GM23338 (cell line): ENCODE results near the gene GLIS2. TPM values are rescaled to one million over a fixed set of nuclear protein-coding genes. Genes with fewer than 3 reads are reported as not detected.
A peak's percentile ranks its signal among the peaks of the same experiment; 100 is the strongest.

Experiments used
- ATAC-seq: fragments of 200-7000 bp; cut with Tn5 transposase; 3 replicates; pipeline ENCODE4 v1.9.1; 2020
- DNase-seq: peaks from one replicate; pipeline ENCODE4 v3.0.0-alpha.2; 2015; ENCODE audit warnings: low spot score
- H2AFZ ChIP-seq: fragments of 200-600 bp; sonication (generic); 2 replicates; pipeline ENCODE4 v1.8.0; 2016; ENCODE audit warnings: antibody characterized with exemption, mild to moderate bottlenecking, moderate library complexity
- H3F3A ChIP-seq: fragments of 200-600 bp; sonication (generic); replicated peaks from 2 replicates; pipeline ENCODE4 v1.8.0; 2017; ENCODE audit warnings: antibody characterized with exemption, mixed run types, low read depth
- H3K27ac ChIP-seq: fragments of 200-600 bp; sonication (generic); 2 replicates; pipeline ENCODE4 v1.6.1; 2016; ENCODE audit warnings: low read depth
- H3K27me3 ChIP-seq: fragments of 200-600 bp; sonication (generic); 2 replicates; pipeline ENCODE4 v1.8.0; 2016; ENCODE audit warnings: mild to moderate bottlenecking, mixed run types, moderate library complexity; ENCODE audit not compliant: insufficient read depth
- H3K36me3 ChIP-seq: fragments of 200-600 bp; sonication (generic); 2 replicates; pipeline ENCODE4 v1.8.0; 2016; ENCODE audit warnings: mild to moderate bottlenecking; ENCODE audit not compliant: insufficient read depth
- H3K4me1 ChIP-seq: fragments of 200-600 bp; sonication (generic); 2 replicates; pipeline ENCODE4 v1.8.0; 2016; ENCODE audit warnings: mild to moderate bottlenecking, moderate library complexity; ENCODE audit not compliant: insufficient read depth
- H3K4me2 ChIP-seq: fragments of 200-600 bp; sonication (generic); 2 replicates; pipeline ENCODE4 v1.7.1; 2017; ENCODE audit warnings: mixed run types
- H3K4me3 ChIP-seq: fragments of 200-600 bp; sonication (generic); 2 replicates; pipeline ENCODE4 v1.6.1; 2016; ENCODE audit warnings: mixed run types
- H3K79me2 ChIP-seq: fragments of 200-600 bp; sonication (generic); replicated peaks from 2 replicates; pipeline ENCODE4 v1.8.0; 2017; ENCODE audit warnings: mild to moderate bottlenecking; ENCODE audit not compliant: insufficient read depth
- H3K9me2 ChIP-seq: fragments of 200-600 bp; sonication (generic); 2 replicates; pipeline ENCODE4 v1.8.0; 2017; ENCODE audit not compliant: insufficient read depth
- H4K20me1 ChIP-seq: fragments of 200-600 bp; sonication (generic); replicated peaks from 2 replicates; pipeline ENCODE4 v1.8.0; 2017; ENCODE audit warnings: mild to moderate bottlenecking; ENCODE audit not compliant: insufficient read depth
- H3K27ac Mint-ChIP-seq: 2 replicates; pipeline ENCODE4 v1.8.0; 2020; ENCODE audit warnings: inconsistent platforms, mild to moderate bottlenecking, moderate library complexity, mixed read lengths
- H3K27me3 Mint-ChIP-seq: 3 replicates; pipeline ENCODE4 v1.8.0; 2022; ENCODE audit warnings: low read depth, mild to moderate bottlenecking, moderate library complexity, mixed read lengths, inconsistent platforms; ENCODE audit not compliant: insufficient read depth, poor library complexity
- H3K36me3 Mint-ChIP-seq: 3 replicates; pipeline ENCODE4 v1.8.0; 2021; ENCODE audit warnings: low read depth, mild to moderate bottlenecking, inconsistent platforms, moderate library complexity, mixed read lengths
- H3K4me1 Mint-ChIP-seq: 3 replicates; pipeline ENCODE4 v1.8.0; 2020; ENCODE audit warnings: mild to moderate bottlenecking, inconsistent platforms, mixed read lengths
- H3K4me3 Mint-ChIP-seq: 3 replicates; pipeline ENCODE4 v1.8.0; 2021; ENCODE audit warnings: moderate library complexity, mild to moderate bottlenecking, inconsistent platforms, mixed read lengths
- H3K9me3 Mint-ChIP-seq: 3 replicates; pipeline ENCODE4 v1.8.0; 2020; ENCODE audit warnings: moderate library complexity, mild to moderate bottlenecking, inconsistent platforms, mixed read lengths
- CREB1 ChIP-seq: fragments of 250-450 bp; sonication (Bioruptor Pico); IDR thresholded peaks from 2 replicates; pipeline ENCODE4 v1.5.0; 2020; ENCODE audit warnings: low read depth, mild to moderate bottlenecking, moderate library complexity
- EZH2 ChIP-seq: fragments of 200-600 bp; sonication (generic); IDR thresholded peaks from one replicate; pipeline ENCODE4 v1.8.0; 2017; ENCODE audit warnings: antibody characterized with exemption, mild to moderate bottlenecking, low read depth; ENCODE audit not compliant: unreplicated experiment
- EZH2phosphoT487 ChIP-seq: fragments of 200-600 bp; sonication (generic); IDR thresholded peaks from one replicate; pipeline ENCODE4 v1.8.1; 2018; ENCODE audit warnings: antibody characterized with exemption; ENCODE audit not compliant: unreplicated experiment
- JUNB ChIP-seq: IDR thresholded peaks from one replicate; pipeline ENCODE4 v1.6.1; 2016; ENCODE audit warnings: antibody characterized with exemption; ENCODE audit not compliant: unreplicated experiment
- NANOG ChIP-seq: IDR thresholded peaks from 2 replicates; pipeline ENCODE4 v1.6.1; 2016; ENCODE audit warnings: antibody characterized with exemption, borderline replicate concordance
- POLR2AphosphoS5 ChIP-seq: IDR thresholded peaks from 2 replicates; pipeline ENCODE4 v1.6.1; 2016; ENCODE audit warnings: antibody characterized with exemption, low read depth
- STAT1 ChIP-seq: IDR thresholded peaks from one replicate; pipeline ENCODE4 v1.6.1; 2016; ENCODE audit warnings: antibody characterized with exemption; ENCODE audit not compliant: unreplicated experiment
- ZNF114 ChIP-seq: fragments of 250-450 bp; sonication (Bioruptor Pico); IDR thresholded peaks from 2 replicates; pipeline ENCODE4 v1.5.0; 2020; ENCODE audit warnings: mild to moderate bottlenecking, moderate library complexity
- ZNF331 ChIP-seq: fragments of 250-450 bp; sonication (Bioruptor Pico); IDR thresholded peaks from 2 replicates; pipeline ENCODE4 v1.5.0; 2020; ENCODE audit warnings: low read depth, mild to moderate bottlenecking, moderate library complexity
- polyA plus RNA-seq: library from polyadenylated mRNA; unstranded; fragments of >200 nt; fragmentation: Nextera tagmentation; extraction: Ambion mirVana; gene quantifications from 2 replicates; pipeline ENCODE4 v1.2.1, GENCODE V29; 2016
- total RNA-seq: library from RNA; depleted of rRNA; stranded (reverse); fragments of >200 nt; shearing (Covaris generic); gene quantifications from 2 replicates; pipeline ENCODE4 v1.2.3, GENCODE V29; 2014
- TF ChIP-seq, protein P1 (sequence below): IDR thresholded peaks from 2 replicates; pipeline ENCODE4 v1.6.1; 2016; ENCODE audit warnings: antibody characterized with exemption
- TF ChIP-seq, protein P2 (sequence below): fragments of 250-450 bp; sonication (Bioruptor Pico); IDR thresholded peaks from 2 replicates; pipeline ENCODE4 v1.5.0; 2020; ENCODE audit warnings: mild to moderate bottlenecking, moderate library complexity
- TF ChIP-seq, protein P3 (sequence below): IDR thresholded peaks from one replicate; pipeline ENCODE4 v1.6.1; 2018; ENCODE audit warnings: antibody characterized with exemption; ENCODE audit not compliant: unreplicated experiment
- TF ChIP-seq, protein P4 (sequence below), 2 experiments: fragments of 200-600 bp in 1 of 2; sonication (generic) in 1 of 2; conservative IDR thresholded peaks; 2 replicates each; pipeline versions ENCODE4 v1.5.1 to v1.6.1; 2016 to 2017; ENCODE audit warnings: antibody characterized with exemption in 2 of 2, low read depth in 2 of 2, mild to moderate bottlenecking in 2 of 2, moderate library complexity in 1 of 2

GLIS2 gene
- total and polyA plus RNA-seq, 2 experiments from 2014 or later = 8.2 to 10.2 TPM

DNA sequence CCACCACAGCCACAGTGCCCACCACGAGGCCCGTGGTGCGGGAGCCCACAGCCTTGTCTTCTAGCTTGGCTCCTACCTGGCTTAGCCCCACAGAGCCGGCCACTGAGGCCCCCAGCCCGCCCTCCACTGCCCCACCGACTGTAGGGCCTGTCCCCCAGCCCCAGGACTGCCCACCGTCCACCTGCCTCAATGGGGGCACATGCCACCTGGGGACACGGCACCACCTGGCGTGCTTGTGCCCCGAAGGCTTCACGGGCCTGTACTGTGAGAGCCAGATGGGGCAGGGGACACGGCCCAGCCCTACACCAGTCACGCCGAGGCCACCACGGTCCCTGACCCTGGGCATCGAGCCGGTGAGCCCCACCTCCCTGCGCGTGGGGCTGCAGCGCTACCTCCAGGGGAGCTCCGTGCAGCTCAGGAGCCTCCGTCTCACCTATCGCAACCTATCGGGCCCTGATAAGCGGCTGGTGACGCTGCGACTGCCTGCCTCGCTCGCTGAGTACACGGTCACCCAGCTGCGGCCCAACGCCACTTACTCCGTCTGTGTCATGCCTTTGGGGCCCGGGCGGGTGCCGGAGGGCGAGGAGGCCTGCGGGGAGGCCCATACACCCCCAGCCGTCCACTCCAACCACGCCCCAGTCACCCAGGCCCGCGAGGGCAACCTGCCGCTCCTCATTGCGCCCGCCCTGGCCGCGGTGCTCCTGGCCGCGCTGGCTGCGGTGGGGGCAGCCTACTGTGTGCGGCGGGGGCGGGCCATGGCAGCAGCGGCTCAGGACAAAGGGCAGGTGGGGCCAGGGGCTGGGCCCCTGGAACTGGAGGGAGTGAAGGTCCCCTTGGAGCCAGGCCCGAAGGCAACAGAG is 66.3 kb downstream of the GLIS2 start:
- H3K4me3 Mint-ChIP-seq = no peak overlapping the region
- peaks cover 14% of the 10 kb centered on the region for H3K4me1 ChIP-seq
- H3K79me2 ChIP-seq = no peaks in the 10 kb centered on the region
- no peaks in the 10 kb centered on the region; the same call in 1 of the 2 replicates for H4K20me1 ChIP-seq
- H3K4me2 ChIP-seq = no peak overlapping the region
- no peaks in the 10 kb centered on the region; the same call in 1 of the 3 replicates for H3K36me3 Mint-ChIP-seq
- no peaks in the 10 kb centered on the region for H3K27me3 ChIP-seq
- ATAC-seq = no peak
- TF ChIP-seq STAT1 (no peak), NANOG (no peak), POLR2AphosphoS5 (no peak), EZH2 (no peak), ZNF114 (CRISPR knock-in tag) (no peak), ZNF331 (no peak), EZH2phosphoT487 (no peak), JUNB (no peak), CREB1 (no peak)
- TF ChIP-seq, protein P1, sequence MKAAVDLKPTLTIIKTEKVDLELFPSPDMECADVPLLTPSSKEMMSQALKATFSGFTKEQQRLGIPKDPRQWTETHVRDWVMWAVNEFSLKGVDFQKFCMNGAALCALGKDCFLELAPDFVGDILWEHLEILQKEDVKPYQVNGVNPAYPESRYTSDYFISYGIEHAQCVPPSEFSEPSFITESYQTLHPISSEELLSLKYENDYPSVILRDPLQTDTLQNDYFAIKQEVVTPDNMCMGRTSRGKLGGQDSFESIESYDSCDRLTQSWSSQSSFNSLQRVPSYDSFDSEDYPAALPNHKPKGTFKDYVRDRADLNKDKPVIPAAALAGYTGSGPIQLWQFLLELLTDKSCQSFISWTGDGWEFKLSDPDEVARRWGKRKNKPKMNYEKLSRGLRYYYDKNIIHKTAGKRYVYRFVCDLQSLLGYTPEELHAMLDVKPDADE = no peak
- TF ChIP-seq, protein P2, sequence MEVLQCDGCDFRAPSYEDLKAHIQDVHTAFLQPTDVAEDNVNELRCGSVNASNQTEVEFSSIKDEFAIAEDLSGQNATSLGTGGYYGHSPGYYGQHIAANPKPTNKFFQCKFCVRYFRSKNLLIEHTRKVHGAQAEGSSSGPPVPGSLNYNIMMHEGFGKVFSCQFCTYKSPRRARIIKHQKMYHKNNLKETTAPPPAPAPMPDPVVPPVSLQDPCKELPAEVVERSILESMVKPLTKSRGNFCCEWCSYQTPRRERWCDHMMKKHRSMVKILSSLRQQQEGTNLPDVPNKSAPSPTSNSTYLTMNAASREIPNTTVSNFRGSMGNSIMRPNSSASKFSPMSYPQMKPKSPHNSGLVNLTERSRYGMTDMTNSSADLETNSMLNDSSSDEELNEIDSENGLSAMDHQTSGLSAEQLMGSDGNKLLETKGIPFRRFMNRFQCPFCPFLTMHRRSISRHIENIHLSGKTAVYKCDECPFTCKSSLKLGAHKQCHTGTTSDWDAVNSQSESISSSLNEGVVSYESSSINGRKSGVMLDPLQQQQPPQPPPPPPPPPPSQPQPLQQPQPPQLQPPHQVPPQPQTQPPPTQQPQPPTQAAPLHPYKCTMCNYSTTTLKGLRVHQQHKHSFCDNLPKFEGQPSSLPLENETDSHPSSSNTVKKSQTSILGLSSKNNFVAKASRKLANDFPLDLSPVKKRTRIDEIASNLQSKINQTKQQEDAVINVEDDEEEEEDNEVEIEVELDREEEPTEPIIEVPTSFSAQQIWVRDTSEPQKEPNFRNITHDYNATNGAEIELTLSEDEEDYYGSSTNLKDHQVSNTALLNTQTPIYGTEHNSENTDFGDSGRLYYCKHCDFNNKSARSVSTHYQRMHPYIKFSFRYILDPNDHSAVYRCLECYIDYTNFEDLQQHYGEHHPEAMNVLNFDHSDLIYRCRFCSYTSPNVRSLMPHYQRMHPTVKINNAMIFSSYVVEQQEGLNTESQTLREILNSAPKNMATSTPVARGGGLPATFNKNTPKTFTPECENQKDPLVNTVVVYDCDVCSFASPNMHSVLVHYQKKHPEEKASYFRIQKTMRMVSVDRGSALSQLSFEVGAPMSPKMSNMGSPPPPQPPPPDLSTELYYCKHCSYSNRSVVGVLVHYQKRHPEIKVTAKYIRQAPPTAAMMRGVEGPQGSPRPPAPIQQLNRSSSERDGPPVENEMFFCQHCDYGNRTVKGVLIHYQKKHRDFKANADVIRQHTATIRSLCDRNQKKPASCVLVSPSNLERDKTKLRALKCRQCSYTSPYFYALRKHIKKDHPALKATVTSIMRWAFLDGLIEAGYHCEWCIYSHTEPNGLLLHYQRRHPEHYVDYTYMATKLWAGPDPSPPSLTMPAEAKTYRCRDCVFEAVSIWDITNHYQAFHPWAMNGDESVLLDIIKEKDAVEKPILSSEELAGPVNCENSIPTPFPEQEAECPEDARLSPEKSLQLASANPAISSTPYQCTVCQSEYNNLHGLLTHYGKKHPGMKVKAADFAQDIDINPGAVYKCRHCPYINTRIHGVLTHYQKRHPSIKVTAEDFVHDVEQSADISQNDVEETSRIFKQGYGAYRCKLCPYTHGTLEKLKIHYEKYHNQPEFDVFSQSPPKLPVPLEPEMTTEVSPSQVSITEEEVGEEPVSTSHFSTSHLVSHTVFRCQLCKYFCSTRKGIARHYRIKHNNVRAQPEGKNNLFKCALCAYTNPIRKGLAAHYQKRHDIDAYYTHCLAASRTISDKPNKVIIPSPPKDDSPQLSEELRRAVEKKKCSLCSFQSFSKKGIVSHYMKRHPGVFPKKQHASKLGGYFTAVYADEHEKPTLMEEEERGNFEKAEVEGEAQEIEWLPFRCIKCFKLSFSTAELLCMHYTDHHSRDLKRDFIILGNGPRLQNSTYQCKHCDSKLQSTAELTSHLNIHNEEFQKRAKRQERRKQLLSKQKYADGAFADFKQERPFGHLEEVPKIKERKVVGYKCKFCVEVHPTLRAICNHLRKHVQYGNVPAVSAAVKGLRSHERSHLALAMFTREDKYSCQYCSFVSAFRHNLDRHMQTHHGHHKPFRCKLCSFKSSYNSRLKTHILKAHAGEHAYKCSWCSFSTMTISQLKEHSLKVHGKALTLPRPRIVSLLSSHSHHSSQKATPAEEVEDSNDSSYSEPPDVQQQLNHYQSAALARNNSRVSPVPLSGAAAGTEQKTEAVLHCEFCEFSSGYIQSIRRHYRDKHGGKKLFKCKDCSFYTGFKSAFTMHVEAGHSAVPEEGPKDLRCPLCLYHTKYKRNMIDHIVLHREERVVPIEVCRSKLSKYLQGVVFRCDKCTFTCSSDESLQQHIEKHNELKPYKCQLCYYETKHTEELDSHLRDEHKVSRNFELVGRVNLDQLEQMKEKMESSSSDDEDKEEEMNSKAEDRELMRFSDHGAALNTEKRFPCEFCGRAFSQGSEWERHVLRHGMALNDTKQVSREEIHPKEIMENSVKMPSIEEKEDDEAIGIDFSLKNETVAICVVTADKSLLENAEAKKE = no peak
- TF ChIP-seq, protein P3, sequence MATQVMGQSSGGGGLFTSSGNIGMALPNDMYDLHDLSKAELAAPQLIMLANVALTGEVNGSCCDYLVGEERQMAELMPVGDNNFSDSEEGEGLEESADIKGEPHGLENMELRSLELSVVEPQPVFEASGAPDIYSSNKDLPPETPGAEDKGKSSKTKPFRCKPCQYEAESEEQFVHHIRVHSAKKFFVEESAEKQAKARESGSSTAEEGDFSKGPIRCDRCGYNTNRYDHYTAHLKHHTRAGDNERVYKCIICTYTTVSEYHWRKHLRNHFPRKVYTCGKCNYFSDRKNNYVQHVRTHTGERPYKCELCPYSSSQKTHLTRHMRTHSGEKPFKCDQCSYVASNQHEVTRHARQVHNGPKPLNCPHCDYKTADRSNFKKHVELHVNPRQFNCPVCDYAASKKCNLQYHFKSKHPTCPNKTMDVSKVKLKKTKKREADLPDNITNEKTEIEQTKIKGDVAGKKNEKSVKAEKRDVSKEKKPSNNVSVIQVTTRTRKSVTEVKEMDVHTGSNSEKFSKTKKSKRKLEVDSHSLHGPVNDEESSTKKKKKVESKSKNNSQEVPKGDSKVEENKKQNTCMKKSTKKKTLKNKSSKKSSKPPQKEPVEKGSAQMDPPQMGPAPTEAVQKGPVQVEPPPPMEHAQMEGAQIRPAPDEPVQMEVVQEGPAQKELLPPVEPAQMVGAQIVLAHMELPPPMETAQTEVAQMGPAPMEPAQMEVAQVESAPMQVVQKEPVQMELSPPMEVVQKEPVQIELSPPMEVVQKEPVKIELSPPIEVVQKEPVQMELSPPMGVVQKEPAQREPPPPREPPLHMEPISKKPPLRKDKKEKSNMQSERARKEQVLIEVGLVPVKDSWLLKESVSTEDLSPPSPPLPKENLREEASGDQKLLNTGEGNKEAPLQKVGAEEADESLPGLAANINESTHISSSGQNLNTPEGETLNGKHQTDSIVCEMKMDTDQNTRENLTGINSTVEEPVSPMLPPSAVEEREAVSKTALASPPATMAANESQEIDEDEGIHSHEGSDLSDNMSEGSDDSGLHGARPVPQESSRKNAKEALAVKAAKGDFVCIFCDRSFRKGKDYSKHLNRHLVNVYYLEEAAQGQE = no peak
- TF ChIP-seq, protein P4, sequence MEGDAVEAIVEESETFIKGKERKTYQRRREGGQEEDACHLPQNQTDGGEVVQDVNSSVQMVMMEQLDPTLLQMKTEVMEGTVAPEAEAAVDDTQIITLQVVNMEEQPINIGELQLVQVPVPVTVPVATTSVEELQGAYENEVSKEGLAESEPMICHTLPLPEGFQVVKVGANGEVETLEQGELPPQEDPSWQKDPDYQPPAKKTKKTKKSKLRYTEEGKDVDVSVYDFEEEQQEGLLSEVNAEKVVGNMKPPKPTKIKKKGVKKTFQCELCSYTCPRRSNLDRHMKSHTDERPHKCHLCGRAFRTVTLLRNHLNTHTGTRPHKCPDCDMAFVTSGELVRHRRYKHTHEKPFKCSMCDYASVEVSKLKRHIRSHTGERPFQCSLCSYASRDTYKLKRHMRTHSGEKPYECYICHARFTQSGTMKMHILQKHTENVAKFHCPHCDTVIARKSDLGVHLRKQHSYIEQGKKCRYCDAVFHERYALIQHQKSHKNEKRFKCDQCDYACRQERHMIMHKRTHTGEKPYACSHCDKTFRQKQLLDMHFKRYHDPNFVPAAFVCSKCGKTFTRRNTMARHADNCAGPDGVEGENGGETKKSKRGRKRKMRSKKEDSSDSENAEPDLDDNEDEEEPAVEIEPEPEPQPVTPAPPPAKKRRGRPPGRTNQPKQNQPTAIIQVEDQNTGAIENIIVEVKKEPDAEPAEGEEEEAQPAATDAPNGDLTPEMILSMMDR (conservative IDR thresholded peaks at IDR 0.05; ENCODE audit: low read depth in 2 of 2) = no peak
- H3K4me1 Mint-ChIP-seq = peaks cover 32% of the 10 kb centered on the region
- 0 out of 2 replicates have a peak overlapping the region, but pooled peaks have one; percentile 59 for H3K27ac ChIP-seq
- H3K9me3 Mint-ChIP-seq = no peaks in the 10 kb centered on the region
- no peak overlapping the region for H3K4me3 ChIP-seq
- no peak overlapping the region for H3K27ac Mint-ChIP-seq
- H3K9me2 ChIP-seq = no peaks in the 10 kb centered on the region
- DNase-seq = peak; percentile 18
- no peaks in the 10 kb centered on the region for H3K36me3 ChIP-seq
- peaks cover 3% of the 10 kb centered on the region for H3K27me3 Mint-ChIP-seq
- H3F3A ChIP-seq = no peaks in the 10 kb centered on the region
- no peak overlapping the region for H2AFZ ChIP-seq
